Head of caudate nucleus (tissue), 42 donors: ENCODE results near the gene NDUFAF4.

ENCODE experiments used
- DNase-seq, 42 donors: peaks; one replicate each; pipeline versions ENCODE4 v3.0.0 to v3.0.0-alpha.2; 2020 to 2021; ENCODE audit warnings: mixed read lengths in 7 of 42
- intact Hi-C: fragments of 100-400 bp; cut with DNase I; formaldehyde crosslinking; loops from one replicate; pipeline ENCODE4 v1.15.0; 2022

The NDUFAF4 gene

DNA sequence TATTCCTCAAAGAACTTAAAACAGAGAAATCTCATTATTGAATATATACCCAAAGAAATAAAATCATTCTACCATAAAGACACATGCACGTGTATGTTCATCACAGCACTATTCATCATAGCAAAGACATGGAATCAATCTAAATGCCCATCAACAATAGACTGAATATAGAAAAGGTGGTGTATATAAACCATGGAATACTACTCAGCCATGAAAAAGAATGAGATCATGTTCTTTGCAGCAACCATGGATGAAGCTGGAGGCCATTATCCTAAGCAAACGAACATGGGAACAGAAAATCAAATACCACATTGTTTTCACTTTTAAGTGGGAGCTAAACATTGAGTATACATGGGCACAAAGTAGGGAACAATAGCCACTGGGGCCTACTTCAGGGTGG, 48.1 kb downstream of the NDUFAF4 start:
- intact Hi-C loops = no loop called here
- no peak for DNase-seq

DNA sequence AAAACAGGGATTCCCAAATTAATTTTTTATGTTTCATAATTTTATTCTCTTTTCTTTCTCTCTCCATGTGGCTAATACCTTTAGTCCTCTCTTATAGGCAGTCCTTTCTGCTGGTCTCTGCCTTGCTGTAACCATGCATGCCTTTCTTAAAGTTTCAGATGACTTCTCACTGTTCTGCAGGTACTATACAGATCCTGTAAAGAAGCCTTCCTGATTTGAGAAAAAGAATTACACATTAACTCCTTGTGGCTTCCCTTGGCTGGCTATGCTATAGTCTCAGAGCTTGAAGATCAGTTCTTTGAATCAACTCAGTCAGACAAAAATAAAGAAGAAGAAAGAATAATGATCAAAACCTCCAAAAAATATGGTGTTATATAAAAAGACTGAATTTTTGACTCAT, 53.2 kb downstream of the NDUFAF4 start:
- no peak for DNase-seq
- intact Hi-C loops = no loop called here

DNA sequence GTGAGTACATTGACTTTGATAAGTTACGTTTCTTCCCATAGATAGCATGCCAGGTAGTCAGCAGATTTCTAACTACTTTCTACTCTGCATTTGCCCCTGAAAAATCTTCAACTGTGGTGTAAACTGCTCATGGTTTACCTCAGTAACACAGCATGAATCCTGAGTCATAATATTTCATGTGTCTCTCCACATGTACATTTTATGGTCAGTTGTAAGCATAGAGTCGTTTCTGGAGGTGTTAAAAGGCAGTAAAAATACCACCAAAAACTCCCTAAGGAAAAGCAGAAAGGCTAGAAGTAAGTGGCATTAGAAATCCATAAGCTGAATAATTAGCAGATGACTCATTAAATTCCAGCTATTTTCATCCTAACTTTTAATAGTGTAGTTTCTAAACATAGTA, 56.3 kb downstream of the NDUFAF4 start:
- DNase-seq = no peak
- intact Hi-C loops = no loop called here
